Stimulated activated CD4-positive, alpha-beta T cell treated with anti-CD3 and anti-CD28 coated beads, Interleukin-4, amount 100 ng/mL, for 4 hours (primary cell): ENCODE results near the gene TRIM72.
"Not testable (repeated sequence)": the region's sequence is repeated elsewhere in the genome, so short reads cannot be mapped to it uniquely, and the experiment has no call there.

Source experiments
- DNase-seq, 2 experiments: peaks; one replicate each; pipeline ENCODE4 v3.0.0-alpha.2; 2020

Gene TRIM72

DNA sequence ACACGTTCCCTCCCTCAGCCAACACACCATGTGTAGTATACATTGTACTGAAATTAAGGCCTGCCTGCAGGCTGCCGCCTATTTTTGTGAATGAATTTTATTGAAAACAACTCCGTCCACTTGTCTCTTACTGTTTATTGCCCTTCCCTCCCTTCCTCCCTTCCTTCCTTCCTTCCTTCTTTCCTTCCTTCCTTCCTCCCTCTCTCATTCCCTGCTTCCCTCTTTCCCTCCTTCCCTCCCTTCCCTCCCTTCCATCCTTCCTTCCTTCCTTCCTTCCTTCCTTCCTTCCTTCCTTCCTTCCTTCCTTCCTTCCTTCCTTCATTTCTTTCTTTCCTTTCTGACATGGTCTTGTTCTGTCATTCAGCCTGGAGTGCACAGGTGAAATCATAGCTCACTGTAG, 48.2 kb downstream of the TRIM72 start:
- no peak for DNase-seq

DNA sequence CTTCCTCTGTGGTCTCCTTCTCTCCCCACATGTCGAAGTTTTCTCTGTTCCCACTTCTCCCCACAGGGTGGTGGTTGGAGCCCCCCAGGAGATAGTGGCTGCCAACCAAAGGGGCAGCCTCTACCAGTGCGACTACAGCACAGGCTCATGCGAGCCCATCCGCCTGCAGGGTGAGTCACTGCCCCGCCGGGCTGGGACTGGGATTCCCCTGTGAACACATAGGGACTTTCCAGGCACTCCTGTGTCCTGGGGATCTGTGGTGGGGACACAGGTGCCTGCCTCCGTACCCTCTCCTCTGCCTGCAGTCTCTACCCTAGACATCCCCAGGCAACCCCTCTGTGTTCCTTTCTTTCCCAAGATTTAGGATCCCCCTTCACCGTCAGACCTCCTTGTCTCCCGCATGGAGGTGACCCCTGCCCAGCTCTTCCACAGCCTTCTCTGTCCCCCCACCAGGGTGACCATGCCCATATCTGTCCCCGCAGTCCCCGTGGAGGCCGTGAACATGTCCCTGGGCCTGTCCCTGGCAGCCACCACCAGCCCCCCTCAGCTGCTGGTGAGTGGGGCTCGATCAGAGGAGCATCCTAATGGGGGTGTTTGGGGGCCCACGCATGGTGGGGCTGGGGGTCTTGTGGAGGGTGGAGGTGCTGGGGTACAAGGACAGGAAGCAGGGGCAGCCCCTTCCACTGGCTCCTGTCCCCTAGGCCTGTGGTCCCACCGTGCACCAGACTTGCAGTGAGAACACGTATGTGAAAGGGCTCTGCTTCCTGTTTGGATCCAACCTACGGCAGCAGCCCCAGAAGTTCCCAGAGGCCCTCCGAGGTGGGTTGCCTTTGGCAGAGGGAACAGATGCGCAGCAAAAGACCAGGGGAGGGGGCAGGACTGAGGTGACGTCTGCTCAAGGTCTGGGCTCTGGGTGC, 51.7 kb downstream of the TRIM72 start:
- peak; percentile 68 to 73 for DNase-seq

DNA sequence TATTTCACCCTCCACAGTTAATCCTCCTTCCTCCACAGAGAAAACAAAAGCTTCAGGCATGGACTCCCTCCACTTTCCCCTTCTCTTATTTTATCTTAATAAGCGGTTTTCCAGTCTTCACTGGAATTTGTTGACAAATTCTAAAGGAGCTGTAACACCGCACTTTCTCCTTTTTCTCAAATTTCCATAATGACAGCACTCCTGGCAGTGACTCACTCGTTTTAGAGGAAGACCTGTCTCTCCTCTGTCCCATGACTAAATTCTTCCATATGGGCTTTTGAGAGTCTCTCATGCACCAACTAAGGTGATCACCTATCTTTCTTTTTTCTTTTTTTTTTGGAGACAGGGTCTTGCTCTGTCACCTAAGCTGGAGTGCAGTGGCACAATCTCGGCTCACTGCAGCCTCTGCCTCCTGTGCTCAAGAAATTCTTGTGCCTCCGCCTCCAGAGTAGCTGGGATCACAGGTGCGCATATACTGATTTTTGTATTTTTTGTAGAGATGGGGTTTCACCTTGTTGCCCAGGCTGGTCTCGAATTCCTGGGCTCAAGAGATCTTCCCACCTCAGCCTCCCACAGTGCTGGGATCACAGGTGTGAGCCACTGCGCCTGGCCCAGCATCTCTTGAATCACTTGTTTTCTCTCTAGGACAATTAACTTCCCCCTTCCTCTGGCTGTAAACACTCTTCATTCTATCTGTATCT, 53.6 kb downstream of the TRIM72 start:
- DNase-seq: no peak

DNA sequence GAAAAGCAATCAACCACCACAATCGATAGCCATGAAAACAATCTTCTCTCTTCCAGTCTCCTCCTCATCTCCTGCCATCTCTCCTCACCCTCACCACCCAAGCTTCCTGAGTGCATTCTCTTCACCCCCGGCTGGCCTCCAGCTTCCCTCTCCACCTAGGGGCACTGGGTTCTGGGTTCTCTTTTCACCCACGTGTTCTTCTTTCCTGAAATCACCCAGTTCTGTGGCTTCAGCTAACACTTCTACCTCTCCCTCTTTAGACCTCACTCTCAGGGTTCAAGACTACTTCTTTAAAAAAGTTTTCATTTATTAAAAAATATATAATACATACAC, 54.1 kb downstream of the TRIM72 start:
- no peak for DNase-seq

DNA sequence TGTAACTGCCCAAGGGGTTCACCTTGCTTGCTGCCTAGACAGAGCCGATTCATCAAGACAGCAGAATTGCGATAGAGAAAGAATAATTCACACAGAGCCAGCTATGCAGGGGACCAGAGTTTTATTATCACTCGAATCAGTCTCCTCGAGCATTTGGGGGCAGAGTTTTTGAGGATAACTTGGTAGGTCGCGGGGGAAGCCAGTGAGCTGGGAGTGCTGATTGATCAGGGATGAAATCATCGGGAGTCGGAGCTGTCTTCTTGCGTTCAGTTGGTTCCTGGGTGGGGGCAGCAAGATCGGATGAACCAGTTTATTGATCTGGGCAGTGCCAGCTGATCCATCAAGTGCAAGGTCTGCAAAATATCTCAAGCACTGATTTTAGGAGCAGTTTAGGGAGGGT, 55.0 kb downstream of the TRIM72 start:
- DNase-seq: no peak

DNA sequence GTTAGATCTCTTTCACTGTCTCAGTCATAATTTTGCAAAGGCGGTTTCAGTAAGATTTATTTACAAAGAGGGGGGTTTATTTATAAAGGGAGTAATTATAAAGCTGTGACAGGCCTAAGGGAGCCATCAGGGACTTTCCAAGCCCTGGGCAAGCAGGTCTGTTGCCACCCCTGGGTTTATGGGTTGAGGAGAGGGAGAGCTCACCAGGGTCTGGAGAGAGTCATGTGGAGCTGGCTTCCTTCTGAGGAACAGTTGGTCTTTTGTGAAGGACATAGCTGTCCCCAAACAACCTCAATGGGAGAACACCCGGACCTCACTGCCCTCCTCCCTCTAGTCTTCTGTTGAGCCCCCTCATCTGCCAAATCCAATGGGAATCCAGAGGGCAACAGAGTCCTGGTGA, 55.6 kb downstream of the TRIM72 start:
- no peak for DNase-seq

DNA sequence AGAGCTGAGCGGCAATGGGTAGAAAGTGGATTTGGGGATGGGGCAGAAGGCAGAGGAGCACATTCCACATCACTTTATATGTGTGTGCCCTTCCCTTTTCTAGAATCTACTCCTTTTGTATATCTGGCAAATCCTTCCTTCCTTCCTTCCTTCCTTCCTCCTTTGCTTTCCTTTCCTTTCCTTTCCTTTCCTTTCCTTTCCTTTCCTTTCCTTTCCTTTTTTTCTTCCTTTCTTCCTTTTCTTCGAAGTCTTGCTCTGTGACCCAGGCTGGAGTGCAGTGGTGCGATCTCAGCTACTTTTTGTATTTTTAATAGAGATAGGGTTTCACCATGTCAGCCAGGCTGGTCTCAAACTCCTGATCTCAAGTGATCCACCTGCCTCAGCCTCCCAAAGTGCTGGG, 56.1 kb downstream of the TRIM72 start:
- DNase-seq: not testable (repeated sequence)

DNA sequence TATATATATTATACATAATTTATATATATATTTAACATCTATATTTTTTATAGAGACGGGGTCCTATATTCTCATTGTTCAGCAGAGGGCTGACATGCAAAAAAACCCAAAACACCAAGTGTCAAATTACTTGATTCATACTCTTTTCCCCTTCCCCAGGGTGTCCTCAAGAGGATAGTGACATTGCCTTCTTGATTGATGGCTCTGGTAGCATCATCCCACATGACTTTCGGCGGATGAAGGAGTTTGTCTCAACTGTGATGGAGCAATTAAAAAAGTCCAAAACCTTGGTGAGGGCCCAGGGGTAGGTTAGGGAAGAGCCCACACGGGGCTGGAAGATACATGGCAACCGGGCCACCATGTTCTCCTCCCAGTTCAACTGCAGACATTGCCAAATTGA, 56.9 kb downstream of the TRIM72 start:
- DNase-seq: no peak

DNA sequence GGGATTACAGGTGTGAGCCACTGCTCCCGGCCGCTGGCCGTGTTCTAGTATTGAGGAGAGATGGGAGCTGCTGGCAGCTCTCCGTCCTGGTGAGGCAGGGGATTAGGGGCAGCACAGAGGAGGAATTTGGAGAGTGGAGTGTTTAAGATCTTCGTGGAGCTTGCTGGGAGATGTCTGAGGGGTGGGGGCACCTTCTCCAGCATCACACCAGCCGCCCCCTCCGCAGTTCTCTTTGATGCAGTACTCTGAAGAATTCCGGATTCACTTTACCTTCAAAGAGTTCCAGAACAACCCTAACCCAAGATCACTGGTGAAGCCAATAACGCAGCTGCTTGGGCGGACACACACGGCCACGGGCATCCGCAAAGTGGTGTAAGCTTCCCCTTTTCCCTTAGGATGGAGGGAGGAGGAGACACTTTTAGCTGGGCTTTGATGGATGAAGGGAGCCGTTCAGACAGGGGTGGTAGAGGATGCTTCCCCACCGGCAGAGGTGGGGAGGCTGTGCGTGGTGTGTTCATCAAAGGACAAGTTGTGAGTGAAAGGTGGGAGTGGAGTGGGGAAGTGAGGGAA, 57.8 kb downstream of the TRIM72 start:
- no peak for DNase-seq

DNA sequence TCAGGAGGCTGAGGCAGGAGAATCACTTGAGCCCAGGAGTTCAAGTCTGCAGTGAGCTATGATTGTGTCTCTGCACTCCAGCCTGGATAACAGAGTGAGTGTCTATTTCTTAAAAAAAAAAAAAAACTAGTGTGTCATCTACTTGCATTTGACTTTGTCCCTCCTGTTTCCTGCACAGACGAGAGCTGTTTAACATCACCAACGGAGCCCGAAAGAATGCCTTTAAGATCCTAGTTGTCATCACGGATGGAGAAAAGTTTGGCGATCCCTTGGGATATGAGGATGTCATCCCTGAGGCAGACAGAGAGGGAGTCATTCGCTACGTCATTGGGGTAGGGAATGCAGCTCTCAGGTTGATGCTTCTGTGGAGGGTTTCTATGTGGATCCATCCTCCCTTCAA, 59.3 kb downstream of the TRIM72 start:
- DNase-seq: no peak

DNA sequence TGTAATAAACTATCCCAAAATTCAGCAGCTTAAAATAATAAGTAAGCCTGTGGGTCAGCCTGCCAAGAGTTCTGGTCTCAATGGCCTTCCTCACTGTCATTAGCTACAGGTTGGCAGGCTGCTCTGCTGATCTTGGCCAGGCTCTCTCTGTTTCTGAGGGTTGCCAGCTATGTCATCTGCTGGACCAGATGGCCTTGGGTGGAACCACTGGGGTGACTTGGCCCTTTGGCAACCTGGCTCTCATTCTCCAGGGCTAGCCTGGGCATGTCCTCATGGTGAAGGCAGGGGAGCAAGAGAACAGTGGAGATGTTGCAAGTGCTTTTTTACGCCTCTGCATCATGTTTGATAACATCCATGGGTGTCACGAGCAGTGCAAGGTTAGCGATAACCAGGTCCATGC, 59.8 kb downstream of the TRIM72 start:
- no peak for DNase-seq

DNA sequence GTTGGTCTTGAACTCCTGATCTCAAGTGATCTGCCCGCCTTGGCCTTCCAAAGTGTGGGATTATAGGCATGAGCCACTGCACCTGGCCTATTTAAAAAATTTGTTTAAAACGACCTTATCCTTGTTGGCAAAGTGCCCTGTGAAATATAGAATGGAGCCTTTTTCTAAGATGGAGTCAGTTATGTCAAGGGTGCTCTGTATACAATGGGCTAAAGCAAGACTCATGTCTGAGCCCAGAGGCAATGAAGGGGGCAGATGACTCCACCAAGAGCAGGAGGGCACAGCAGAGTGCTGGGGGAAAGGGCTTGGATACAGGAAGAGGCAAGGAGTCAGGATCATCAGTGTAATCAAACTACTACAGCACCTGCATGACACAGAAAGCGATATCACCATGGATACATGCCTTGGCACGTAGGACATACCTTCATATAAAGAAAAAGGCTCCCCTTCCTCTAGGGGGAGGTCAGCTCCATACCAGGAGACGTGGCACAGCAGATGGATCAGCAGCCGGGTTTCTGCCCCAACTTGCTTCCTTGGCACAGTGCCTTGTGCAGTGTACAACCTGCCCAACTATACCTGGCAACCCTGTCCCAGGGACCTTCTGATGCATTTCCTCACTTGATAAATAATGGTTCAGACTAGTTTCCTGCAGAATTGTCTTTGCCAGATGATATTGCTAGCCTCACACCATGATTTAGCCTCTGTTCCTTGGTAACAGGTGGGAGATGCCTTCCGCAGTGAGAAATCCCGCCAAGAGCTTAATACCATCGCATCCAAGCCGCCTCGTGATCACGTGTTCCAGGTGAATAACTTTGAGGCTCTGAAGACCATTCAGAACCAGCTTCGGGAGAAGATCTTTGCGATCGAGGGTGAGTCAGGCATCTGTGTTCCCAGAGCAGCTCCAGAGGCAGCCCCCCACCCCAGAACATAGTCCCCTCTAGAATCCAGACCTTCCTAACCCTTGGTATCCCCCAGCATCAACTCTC, 61.2 kb downstream of the TRIM72 start:
- no peak for DNase-seq

DNA sequence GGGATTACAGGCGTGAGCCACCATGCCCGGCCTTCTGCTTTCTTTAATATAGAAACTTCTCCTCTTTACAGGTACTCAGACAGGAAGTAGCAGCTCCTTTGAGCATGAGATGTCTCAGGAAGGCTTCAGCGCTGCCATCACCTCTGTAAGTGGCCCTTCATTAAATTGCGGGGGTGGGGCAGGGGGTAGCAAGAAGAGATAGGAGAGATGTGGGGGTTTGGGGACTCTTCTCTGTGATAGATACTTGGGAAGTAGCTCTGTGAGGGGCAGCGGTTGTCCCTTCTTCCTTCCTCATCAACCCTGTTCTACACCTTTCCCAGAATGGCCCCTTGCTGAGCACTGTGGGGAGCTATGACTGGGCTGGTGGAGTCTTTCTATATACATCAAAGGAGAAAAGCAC, 62.7 kb downstream of the TRIM72 start:
- DNase-seq: no peak

DNA sequence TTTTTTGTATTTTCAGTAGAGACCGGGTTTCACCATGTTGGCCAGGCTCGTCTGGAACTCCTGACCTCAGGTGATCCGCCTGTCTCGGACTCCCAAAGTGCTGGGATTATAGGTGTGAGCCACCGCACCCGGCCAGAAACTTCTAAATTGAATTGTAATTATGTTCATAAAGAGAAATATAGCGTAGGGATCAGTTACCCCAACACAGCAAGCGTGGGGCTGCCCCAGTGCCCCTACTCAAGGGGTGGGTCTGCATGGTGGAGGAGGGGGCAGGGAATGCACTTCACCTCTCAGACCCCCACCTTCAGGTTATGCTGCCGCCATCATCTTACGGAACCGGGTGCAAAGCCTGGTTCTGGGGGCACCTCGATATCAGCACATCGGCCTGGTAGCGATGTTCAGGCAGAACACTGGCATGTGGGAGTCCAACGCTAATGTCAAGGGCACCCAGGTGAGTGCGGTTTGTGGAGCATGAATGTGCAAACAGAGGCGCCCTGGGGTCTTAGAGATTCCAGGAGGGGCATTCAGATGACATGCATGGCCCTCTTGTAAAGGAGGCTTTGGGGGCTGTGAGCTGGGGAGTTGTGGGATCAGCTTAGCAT, 63.8 kb downstream of the TRIM72 start:
- DNase-seq: no peak

DNA sequence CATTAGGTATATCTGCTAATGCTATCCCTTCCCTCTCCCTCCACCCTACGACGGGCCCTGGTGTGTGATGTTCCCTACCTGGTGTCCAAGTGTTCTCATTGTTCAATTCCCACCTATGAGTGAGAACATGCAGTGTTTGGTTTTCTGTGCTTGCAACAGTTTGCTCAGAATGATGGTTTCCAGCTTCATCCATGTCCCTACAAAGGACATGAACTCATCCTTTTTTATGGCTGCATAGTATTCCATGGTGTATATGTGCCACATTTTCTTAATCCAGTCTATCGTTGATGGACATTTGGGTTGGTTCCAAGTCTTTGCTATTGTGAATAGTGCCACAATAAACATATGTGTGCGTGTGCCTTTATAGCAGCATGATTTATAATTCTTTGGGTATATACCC, 64.9 kb downstream of the TRIM72 start:
- not testable (repeated sequence) for DNase-seq
